Kidney epithelial cell (primary cell): ENCODE data around the gene GRIK2. TPM values are rescaled to one million over a fixed set of nuclear protein-coding genes. Genes with fewer than 3 reads are reported as not detected.

ENCODE experiments used
- DNase-seq: peaks from one replicate; pipeline ENCODE4 v3.0.0-alpha.2; 2010; ENCODE audit warnings: low read depth
- H3K27me3 ChIP-seq: 2 replicates; pipeline ENCODE4 v1.6.0; 2011; ENCODE audit warnings: low read length; ENCODE audit not compliant: control insufficient read depth, insufficient read depth
- H3K36me3 ChIP-seq: 2 replicates; pipeline ENCODE4 v1.5.1; 2011; ENCODE audit warnings: low read length; ENCODE audit not compliant: control insufficient read depth, insufficient read depth
- H3K4me3 ChIP-seq: 2 replicates; pipeline ENCODE4 v1.5.1; 2011; ENCODE audit warnings: low read depth, mild to moderate bottlenecking, control low read depth, low read length
- CTCF ChIP-seq: IDR thresholded peaks from 2 replicates; pipeline ENCODE4 v1.5.1; 2011; ENCODE audit warnings: mild to moderate bottlenecking, moderate library complexity, low read length, control low read depth, inconsistent platforms; ENCODE audit not compliant: insufficient read depth, poor library complexity, severe bottlenecking
- total RNA-seq: library from RNA; depleted of rRNA; stranded (reverse); fragments of >200 nt; gene quantifications from 2 replicates; pipeline ENCODE4 v1.2.3, GENCODE V29; 2015

The GRIK2 gene
- total RNA-seq, 1 donor from 2014 or later: 0.13 TPM

- no peak for TF ChIP-seq CTCF
- no peaks in the 10 kb centered on the region for H3K27me3 ChIP-seq
- no peaks in the 10 kb centered on the region for H3K36me3 ChIP-seq
- no peak for DNase-seq
- no peak overlapping the region for H3K4me3 ChIP-seq
These were observed 345.0 kb downstream of the GRIK2 start for GRCh38 chr6:101738481-101738880.

GRCh38 chr6:101740631-101741030 is 347.1 kb downstream of the GRIK2 start:
- TF ChIP-seq CTCF: no peak
- H3K4me3 ChIP-seq: no peak overlapping the region
- no peaks in the 10 kb centered on the region for H3K36me3 ChIP-seq
- DNase-seq: no peak
- no peaks in the 10 kb centered on the region for H3K27me3 ChIP-seq

- H3K4me3 ChIP-seq: no peak overlapping the region
- no peak for TF ChIP-seq CTCF
- no peaks in the 10 kb centered on the region for H3K36me3 ChIP-seq
- H3K27me3 ChIP-seq: no peaks in the 10 kb centered on the region
- no peak for DNase-seq
These were observed 348.1 kb downstream of the GRIK2 start for GRCh38 chr6:101741474-101742171.

- TF ChIP-seq CTCF: no peak
- Histone ChIP-seq H3K4me3 (no peak overlapping the region), H3K27me3 (no peaks in the 10 kb centered on the region), H3K36me3 (no peaks in the 10 kb centered on the region)
- no peak for DNase-seq
These were observed 353.7 kb downstream of the GRIK2 start for GRCh38 chr6:101747160-101747559.

- TF ChIP-seq CTCF: no peak
These were observed 354.2 kb downstream of the GRIK2 start for GRCh38 chr6:101747716-101748115.

GRCh38 chr6:101755931-101756330 is 362.4 kb downstream of the GRIK2 start:
- Histone ChIP-seq H3K4me3 (no peak overlapping the region), H3K36me3 (no peaks in the 10 kb centered on the region), H3K27me3 (no peaks in the 10 kb centered on the region)
- DNase-seq: no peak
- TF ChIP-seq CTCF: no peak

More at GRCh38 chr6:101747716-101748115, 354.2 kb downstream of the GRIK2 start:
- Histone ChIP-seq H3K27me3 (no peaks in the 10 kb centered on the region), H3K36me3 (no peaks in the 10 kb centered on the region), H3K4me3 (no peak overlapping the region)
- no peak for DNase-seq
